ENCODE data around the gene PARVA.

- TF ChIP-seq CTCF (IDR thresholded peaks at IDR 0.05): no peak
- no peak for TF ChIP-seq ZFX (IDR thresholded peaks at IDR 0.05; ENCODE audit: borderline replicate concordance)
These were observed 169.3 kb downstream of the PARVA start for GRCh38 chr11:12546660-12547059.
